T-helper 17 cell (primary cell): ENCODE measurements around the gene KAT2B. TPM values are rescaled to one million over a fixed set of nuclear protein-coding genes. Genes with fewer than 3 reads are reported as not detected.

Source experiments
- total RNA-seq, 4 donors: library from RNA in 2 of 4; stranded (reverse) in 2 of 4; gene quantifications; one replicate each; pipeline ENCODE4 v1.2.3 and lab custom pipeline; 2022 to 2026

The KAT2B gene
- total RNA-seq, 2 donors from 2014 or later = 157 to 161 TPM

Other genes starting within 250 kb of the KAT2B start
- 1 to 10 TPM in 1 of 2 donors, under 1 TPM in 1; 0.68 to 1.0 TPM for gene EFHB, start 106.2 kb upstream of the KAT2B start, total RNA-seq
- 100 to 1,000 TPM; 102 to 112 TPM for gene RAB5A, start 93.3 kb upstream of the KAT2B start, total RNA-seq
- not detected for gene PP2D1, start 28.2 kb upstream of the KAT2B start, total RNA-seq
- 1 to 10 TPM; 1.0 to 1.5 TPM for gene SGO1, start 145.8 kb downstream of the KAT2B start, total RNA-seq